ENCODE results near the gene SALL1.

SALL1 gene

GRCh38 chr16:51149721-51150164 lies 1.3 kb downstream of the SALL1 start:
- TF ChIP-seq CTCF (IDR thresholded peaks at IDR 0.05; ENCODE audit: low read depth, low read length): no peak

GRCh38 chr16:51149251-51149661 lies 1.8 kb downstream of the SALL1 start:
- Histone ChIP-seq H3K9me3 (ENCODE audit: severe bottlenecking) (no peaks in the 10 kb centered on the region), H3K27me3 (ENCODE audit: insufficient read depth, low read depth, severe bottlenecking) (no peaks in the 10 kb centered on the region), H3K4me3 (ENCODE audit: low read depth, low read length) (peak overlapping the region; percentile 86), H3K27ac (peak overlapping the region; percentile 98), H3K36me3 (peaks cover 61% of the 10 kb centered on the region)
- no peak for DNase-seq
- TF ChIP-seq CTCF (IDR thresholded peaks at IDR 0.05; ENCODE audit: low read depth, low read length): no peak

More at GRCh38 chr16:51149721-51150164, 1.3 kb downstream of the SALL1 start:
- Histone ChIP-seq H3K9me3 (ENCODE audit: severe bottlenecking) (no peaks in the 10 kb centered on the region), H3K27me3 (ENCODE audit: insufficient read depth, low read depth, severe bottlenecking) (no peaks in the 10 kb centered on the region), H3K4me3 (ENCODE audit: low read depth, low read length) (peak overlapping the region; percentile 86), H3K36me3 (peaks cover 58% of the 10 kb centered on the region), H3K27ac (peak overlapping the region; percentile 98)
- peak; percentile 16 for DNase-seq

GRCh38 chr16:51148678-51149228 lies 2.3 kb downstream of the SALL1 start:
- no peak for DNase-seq
- no peaks in the 10 kb centered on the region for H3K27me3 ChIP-seq (ENCODE audit: insufficient read depth, low read depth, severe bottlenecking)
- peak overlapping the region; percentile 86 for H3K4me3 ChIP-seq (ENCODE audit: low read depth, low read length)
- H3K27ac ChIP-seq: peak overlapping the region; percentile 98
- no peaks in the 10 kb centered on the region for H3K9me3 ChIP-seq (ENCODE audit: severe bottlenecking)
- H3K36me3 ChIP-seq: peaks cover 64% of the 10 kb centered on the region
- no peak for TF ChIP-seq CTCF (IDR thresholded peaks at IDR 0.05; ENCODE audit: low read depth, low read length)

GRCh38 chr16:51147776-51148677 lies 3.0 kb downstream of the SALL1 start:
- no peaks in the 10 kb centered on the region for H3K27me3 ChIP-seq (ENCODE audit: insufficient read depth, low read depth, severe bottlenecking)
- peak overlapping the region; percentile 86 for H3K4me3 ChIP-seq (ENCODE audit: low read depth, low read length)
- no peaks in the 10 kb centered on the region for H3K9me3 ChIP-seq (ENCODE audit: severe bottlenecking)
- no peak for TF ChIP-seq CTCF (IDR thresholded peaks at IDR 0.05; ENCODE audit: low read depth, low read length)
- peaks cover 65% of the 10 kb centered on the region for H3K36me3 ChIP-seq
- DNase-seq: no peak
- H3K27ac ChIP-seq: peak overlapping the region; percentile 98

- H3K27ac ChIP-seq: peak overlapping the region; percentile 98
- H3K9me3 ChIP-seq (ENCODE audit: severe bottlenecking): no peaks in the 10 kb centered on the region
- H3K27me3 ChIP-seq (ENCODE audit: insufficient read depth, low read depth, severe bottlenecking): no peaks in the 10 kb centered on the region
- peak; percentile 15; the same call in 1 of the 2 replicates for TF ChIP-seq CTCF (IDR thresholded peaks at IDR 0.05; ENCODE audit: low read depth, low read length)
- peaks cover 82% of the 10 kb centered on the region for H3K36me3 ChIP-seq
- peak overlapping the region; percentile 86 for H3K4me3 ChIP-seq (ENCODE audit: low read depth, low read length)
- no peak for DNase-seq
Measured at GRCh38 chr16:51146256-51146924, 4.7 kb downstream of the SALL1 start.
